ENCODE measurements around the gene SLC9A7.

Gene SLC9A7

DNA sequence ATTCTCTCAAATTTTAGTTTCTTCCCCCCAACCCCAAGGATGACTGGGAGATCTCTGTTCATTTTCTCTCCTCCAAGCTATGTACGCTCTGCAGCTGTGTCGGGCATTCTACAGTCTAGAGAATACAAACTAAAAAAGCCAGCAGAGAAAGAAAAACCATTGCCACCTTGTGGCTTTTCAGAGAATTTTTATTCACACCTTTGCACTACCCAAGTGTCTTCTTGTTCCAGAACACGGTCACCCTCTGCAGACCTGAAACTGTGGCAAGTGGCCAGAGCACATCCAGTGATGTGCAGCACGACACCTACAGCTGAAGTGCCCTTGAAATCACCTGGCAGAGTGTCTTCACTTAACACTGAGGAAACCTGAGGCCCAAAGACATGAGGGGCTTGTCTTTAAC lies 116.8 kb downstream of the SLC9A7 start:
- DNase-seq = peak; percentile 49

DNA sequence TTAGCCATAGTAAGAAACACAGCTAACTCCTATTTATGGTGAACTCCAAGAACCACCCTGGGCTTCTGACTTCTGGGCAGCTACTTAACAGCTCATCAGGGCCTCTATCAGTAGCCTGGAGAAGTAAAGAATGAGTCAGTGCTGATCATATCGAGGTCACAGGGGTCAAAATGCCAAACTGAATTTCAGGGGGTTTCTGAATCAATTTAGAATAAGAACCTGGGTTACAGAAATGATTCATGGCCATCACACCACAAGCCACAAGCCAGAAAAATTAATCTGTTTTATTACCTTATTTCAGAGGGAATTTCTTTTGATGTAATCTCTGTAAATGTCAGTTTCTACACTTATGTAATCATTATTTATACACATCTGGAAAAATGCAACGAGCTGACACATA lies 121.0 kb downstream of the SLC9A7 start:
- DNase-seq = no peak

DNA sequence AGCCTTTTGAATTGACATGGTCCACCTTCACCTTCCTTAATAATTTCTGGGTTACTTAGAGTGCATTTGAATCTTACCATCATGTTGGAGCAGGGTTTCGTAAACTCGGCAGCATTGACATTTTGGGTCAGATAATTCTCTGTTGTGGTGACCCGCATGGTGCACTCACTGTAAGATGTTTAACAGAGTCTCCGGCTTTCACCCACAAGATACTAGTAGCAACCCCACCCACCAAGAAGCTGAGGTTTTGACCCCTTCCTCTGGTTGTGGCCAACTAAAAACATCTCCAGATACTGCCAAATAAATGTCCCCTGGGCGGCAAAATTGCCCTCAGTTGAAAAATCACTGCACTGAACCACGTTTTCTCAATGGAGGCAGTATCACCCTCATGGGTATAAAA lies 122.7 kb downstream of the SLC9A7 start:
- no peak for DNase-seq

DNA sequence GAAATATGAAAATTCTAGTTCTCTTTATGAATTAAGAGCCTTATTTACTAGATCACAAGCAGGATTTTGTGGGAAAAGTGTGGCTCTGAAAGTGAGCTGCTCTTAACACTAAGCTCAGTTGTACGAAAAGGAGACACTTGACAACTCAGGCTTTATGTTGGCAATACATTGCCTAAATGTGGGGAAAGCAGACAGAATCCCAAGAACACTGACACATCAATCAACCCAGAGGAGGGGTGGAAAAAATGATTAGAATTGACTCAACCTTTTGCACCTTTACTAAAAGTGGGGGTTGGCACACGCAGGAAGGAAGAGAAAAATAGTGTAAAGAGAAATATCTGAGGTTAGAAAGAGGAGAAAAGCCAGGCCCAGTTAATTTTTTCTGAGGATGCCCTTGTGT lies 123.7 kb downstream of the SLC9A7 start:
- DNase-seq = no peak

DNA sequence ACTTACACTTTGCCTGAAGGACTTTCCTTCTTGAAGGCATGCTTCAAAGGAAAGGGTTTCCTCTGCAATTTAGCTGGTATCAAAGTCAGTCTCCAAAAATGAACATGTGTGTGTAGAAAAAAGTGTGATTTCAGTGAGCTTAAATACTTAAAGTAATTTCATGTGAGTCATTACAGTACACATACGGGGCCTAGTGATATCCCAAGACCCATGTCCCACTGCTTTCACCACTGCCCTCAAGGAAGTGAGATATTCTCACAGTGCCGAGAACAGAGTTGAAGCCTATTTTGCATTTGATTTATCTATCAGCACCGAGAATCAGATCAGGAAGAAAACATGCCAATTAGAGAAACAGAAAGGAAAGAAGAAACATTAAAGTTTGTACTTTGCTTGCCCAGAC lies 124.3 kb downstream of the SLC9A7 start:
- DNase-seq = no peak

DNA sequence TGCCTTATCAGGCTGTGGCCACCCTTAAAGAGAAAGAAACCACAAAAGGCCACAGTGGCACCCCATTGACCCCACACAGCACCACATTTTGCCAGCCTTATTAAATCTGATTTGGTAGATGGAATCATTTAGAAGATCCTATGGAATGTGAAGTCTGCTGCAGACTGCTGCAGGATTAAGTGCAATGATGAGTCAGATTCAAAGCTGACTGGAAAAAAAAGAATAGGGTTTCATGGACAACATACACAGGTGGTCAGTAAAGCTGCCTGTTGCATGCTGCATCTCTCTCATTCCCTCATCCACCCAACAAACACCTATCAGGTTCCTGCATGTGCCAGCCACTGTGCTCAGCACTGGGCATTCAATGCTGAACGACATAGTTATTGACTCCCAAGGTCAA lies 128.8 kb downstream of the SLC9A7 start:
- DNase-seq = no peak

DNA sequence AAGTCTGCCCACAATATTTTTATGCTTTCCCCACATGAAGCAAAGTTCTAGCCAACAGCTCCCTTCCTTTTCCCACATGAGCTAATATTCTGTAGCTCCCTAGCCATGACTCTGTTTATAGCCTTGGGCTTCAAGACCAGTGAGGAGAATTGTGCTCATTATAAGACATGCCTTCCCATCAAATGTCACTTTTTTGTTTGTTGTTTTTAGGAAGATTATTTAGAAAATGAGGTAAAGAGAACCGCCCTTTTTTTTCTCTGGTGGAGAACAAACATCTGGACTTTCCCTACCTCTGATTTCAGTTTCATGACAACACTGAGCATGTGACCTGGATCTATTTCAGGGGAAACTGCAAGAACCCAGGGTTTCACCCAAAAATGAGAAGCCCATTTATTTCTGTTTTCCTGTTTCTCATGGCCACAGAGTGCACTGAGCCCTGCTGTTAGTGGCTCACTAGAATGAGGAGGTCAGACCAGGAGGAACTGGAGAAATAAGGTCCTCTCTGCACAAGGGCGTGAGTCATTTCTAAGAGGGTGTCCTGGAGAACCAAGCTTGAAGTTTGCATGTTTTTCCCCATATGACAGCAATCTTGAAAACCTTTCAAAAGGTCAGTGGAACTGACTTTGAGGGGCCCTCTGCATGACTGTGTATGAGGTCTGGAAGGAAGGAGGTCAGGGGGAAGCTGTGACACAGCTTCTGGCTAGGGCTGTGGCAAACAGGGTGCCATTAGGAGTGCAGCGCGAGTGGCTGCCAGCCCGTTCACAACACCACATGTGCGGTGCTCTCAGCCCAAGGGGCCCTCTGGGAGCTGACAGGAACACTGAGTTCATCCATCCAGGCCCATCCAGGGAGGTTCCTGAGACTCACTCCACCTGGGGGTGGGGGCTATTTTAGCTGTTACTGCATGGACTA lies 130.2 kb downstream of the SLC9A7 start:
- DNase-seq = no peak

DNA sequence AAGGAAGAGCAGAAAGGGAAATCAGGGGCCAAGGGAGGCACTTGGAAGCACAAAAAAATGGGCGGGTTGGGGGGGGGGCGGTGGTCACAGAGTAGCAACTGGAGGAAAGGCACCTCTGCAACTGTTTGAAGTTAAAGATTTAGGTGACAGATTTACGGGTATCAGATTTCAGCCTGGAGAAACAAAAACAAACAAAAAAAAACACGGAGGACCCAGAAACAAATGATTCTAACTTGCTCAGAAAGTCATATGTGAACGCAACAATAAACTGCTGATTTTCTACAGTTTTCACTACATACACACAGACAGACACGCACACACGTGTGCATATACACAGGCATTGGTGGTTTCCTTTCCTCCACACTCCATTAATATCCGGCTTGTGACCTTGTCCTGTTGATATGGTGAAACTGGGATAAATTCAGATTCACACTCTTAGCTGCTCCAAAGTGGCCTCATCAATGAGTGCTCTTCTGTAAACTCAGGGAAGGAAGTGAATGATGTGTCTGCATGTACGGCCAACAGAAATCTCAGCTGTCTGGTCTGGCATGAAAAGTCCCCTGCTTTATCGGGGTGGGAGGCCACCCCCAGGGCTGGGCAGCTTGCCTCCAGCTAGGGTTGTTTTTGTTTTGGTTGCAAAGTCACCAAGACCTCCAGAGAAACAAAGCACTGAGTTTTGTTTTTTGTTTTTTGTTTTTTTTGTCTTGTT lies 131.1 kb downstream of the SLC9A7 start:
- no peak for DNase-seq

DNA sequence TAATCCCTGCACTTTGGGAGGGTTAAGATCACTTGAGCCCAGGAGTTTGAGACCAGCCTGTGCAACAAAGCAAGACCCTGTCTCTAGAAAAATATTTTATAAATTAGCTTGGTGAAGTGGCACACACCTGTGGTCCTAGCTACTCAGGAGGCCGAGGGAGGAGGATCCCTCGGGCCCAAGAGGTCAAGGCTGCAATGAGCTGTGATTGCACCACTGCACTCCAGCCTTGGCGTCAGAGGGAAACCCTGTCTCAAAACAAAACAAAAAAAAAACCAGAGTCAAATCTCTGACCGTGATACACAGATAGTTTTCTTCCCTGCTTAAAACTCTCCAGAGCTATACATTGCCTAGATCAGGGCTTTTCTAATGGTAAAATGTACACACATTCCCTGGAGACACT lies 131.9 kb downstream of the SLC9A7 start:
- DNase-seq = no peak

DNA sequence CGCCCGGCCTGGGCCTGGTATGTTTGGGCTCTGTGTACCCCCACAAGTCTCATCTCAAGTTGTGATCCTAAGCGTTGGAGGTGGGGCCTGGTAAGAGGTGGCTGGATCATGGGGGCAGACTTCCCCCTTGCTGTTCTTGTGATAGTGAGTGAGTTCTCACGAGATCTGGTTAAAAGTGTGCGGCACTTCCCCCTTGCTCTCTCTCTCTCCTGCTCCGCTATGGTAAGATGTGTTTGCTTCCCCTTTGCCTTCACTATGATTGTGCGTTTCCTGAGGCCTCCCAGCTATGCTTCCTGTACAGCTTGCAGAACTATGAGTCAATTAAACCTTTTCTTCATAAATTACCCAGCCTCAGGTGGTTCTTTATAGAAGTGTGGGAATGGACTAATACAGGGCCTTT lies 132.4 kb downstream of the SLC9A7 start:
- no peak for DNase-seq

DNA sequence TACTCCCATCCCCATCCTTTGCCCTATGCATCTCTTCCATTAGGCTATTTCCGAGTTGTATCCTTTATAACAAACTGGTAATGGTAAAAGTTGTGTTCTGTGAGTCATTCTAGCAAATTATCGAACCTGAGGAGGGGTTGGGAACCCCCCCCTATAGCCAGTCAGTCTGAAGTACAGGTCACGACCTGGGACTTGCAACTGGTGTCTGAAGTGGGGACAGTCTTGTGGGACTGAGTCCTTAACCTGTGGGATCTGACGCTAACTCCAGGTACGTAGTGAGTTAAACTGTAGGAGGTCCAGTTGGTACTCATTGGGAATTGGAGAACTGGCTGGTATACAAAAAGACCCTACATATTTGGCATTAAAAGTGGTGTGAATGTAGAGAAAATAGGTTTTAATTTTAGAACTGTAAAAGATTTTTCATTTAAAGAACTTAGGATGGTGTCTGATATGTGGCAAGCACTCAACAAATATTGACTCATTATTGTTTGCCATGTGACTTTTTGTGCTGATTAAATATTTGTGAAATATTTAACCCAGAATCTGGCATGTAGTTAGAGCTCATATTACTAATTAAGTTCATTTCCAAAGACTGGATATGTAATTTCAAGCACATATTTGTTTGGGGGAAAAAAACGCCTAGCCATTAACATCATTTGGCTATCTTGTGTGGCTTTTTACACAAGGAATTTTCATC lies 134.7 kb downstream of the SLC9A7 start:
- peak; percentile 33 for DNase-seq

DNA sequence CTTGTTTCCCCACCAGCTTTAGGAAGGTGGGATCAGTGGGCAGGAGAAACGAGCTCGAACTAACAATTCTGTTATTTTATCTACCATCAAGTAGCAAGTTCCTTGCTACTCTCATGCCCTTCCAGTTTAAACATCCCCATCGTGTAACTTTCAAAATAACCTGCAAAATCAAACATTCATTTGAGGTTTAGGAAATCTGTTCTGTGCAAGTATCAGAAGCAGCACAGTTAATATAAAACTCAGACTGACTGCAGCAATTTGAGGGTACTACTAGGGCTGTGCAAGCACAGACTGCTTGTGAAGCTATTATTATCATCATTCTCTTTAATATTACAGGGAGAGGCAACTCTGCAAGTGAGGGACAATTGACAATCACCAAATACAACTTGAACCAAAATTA lies 137.3 kb downstream of the SLC9A7 start:
- DNase-seq = no peak

DNA sequence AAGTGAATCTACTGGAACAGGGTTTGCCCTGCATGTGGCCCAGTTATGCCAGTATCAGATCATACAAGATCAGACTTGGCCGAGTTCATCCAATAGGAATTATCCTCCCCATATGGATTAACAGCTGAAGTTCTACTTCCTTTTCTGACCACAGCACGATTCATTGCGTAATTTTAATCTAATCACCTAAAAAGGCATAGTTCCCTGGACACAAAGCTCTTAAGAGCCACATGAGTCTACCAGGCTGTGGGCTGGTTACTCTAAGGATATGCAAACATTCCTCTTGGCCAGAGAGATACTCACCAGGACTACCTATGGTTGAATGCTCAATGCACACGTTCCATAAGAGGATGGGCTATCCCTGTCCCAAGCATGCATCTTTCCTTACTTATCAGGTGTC lies 138.4 kb downstream of the SLC9A7 start:
- no peak for DNase-seq

DNA sequence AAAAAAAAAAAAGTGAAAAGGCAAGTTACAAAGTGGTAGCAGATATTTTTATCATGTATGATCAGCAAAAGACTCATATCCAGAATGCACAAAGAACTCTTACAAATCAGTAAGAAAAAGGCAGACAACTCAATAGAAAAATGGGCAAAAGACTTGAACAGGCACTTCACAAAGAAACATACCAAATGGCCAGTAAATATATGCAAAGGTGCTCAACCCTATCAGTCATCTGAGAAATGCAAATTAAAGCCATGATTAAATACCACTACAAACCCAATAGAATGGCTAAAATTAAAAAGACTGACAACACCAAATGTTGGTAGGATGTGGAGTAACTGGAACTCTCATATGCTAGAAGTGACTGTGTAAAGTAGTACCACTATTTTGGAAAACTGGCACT lies 140.0 kb downstream of the SLC9A7 start:
- DNase-seq = no peak

DNA sequence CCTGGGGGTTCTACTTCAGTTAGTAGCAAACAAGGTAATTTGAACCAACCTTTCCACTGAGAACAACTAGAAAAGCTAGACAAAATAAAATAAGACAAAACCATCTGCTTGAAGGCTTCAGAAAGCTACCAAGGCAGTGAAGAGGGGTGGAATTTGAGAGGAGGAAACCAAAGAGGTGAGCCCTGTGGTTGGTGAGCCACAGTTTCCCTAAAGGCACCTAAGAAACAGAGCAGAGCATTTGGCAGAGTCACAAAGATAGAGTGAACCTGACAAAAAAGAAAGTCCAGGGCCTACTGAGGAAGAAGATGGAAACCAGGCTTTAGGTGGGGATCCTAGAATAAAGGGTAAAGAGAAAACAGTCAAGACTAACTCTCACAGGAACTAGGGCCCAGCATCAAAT lies 141.0 kb downstream of the SLC9A7 start:
- no peak for DNase-seq

DNA sequence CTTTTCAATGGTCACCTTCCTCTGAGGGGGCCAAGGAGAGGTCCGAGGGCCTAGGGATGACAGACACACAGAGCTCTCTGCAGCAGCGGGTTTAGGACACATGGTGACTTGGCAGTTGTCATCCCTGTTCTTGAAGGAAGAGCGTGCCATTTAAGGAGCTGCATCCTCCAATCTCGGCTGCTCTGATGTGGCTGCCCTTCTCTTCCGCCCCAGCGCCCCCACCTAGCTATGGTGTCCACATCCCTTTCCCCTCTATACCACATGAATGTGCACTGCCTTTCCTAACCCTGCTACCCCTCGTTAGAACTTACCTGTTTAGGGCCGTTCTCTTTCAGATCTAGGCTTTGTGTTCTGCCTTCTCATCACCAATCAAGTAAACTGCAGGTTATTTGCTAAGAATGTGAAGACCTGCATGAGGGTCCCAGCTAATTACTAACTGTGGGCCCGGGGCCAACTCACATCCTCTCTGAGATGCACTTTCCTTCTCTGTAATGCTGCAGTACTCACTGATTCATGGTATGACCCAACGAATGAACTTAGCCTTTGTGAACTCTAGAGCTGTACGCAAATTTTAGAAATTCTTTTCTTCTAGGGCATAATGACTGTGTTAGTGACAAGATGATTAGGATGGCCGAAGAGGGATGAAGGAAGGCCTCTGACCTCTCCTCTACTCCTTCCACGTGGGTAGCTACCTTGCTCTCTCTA lies 147.1 kb downstream of the SLC9A7 start:
- DNase-seq = no peak

DNA sequence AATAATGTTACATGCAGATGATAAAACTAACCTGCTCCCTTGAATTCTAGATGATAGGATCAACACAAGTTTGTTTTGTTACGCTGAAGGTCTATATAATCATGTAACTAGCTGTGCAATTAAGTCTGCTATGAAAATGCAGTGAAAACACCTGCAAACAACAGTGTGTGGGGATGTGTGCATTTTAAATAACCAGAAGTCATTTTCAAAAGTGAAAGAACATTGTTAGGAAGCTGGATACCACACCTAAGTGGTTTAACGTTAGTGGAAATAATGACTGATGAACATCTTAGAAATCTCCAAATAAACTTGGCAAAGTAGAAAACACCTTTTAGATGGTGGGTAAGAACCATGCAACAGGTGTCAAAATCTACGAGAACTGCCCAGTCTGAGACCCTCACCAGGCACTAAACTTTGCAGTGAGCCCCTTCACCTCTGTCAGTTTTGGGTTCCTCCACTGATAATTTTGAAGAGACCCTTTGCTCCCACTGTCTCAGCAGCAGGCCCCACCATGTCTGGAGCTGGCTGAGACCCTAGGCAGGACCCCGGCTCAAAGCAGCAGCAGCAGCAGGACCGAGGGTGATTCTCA lies 148.8 kb downstream of the SLC9A7 start:
- no peak for DNase-seq

DNA sequence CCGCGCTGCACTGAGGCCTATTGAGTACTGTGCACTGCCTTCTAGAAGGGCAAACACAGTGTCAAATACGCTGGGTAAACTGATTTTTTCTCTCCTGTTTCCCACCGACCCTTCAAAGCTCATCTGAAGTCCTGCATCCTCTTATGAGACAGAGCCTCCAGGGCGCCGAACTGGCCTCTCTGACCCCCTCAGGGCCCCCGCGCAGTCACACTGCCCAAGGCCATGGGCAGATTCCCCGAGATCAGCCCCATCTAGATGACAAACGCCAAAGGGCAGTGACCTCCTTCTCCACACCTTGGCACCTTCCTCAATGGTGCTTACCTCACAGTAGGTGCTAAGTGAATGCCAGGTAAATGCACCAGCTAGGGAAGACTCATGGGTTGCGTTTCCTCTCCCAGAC lies 151.0 kb downstream of the SLC9A7 start:
- no peak for DNase-seq

DNA sequence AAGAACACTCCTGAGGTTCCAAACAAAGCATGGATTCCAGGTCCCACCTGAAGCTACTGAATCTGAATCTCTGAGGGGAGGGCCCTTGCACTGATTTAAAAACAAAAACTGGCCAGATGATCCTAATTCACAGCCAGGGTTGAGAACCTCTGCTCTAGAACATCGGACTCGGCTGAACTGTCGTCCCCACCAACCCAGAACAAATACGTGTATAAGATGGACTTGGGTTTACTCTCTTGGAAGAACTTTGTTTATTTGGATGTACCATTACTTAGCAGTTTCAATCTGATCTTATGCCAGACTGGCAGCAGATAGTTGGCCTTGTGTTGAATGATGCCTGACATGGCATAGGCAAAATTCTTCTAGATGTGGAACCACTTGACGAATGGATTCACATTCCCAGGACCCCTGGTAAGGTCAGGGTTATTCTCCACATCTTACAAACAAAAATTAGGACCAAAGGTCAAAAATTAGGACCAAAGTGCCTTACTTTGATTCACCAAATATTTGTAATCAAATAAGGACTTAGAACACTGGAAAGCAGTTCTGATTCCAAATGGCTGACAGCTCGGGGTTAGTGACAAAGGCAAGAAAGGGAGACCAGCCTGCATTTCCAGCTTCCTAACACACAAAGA lies 156.3 kb downstream of the SLC9A7 start:
- no peak for DNase-seq

DNA sequence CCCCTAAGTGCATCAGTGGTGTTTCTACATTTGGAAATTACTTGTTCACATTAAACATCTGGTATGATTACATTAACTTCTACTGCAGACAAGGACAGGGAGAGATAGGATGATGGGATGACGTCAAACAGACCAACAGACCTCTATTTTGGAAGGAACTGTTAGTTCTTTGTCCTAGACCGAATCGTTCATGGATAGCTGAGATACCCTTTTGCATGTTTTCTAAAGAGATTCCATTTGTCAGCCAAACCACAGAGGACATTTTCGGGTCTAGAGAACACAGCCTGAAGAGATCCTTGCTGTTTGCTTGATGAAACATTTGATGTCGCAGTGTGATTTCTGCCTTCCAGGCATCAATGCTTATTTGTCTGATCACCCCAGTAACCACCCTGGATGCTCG lies 157.6 kb downstream of the SLC9A7 start:
- DNase-seq = no peak

DNA sequence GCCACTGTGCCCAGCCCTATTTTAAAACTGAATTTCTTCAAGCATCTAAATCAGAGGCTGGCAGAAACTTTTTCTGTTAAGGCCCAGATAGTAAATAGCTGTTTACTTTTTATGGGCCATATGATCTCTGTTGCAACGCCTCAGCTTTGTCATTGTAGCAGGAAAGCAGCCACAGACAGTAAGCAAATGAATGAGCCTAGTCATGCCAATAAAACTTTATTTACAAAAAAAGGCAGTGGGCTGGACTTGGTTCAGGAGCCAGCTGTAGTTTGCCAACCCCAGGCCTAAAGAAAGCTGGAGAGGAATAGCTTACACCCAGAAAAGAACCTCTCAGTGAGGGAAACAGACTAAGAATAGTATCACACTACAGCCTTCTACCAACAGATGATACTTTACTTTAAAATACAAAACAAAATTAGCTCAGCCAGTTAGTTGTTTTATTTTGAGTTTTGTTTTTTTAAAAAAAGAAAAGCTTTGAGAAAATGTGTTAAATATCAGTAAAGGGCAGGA lies 159.8 kb downstream of the SLC9A7 start:
- no peak for DNase-seq

DNA sequence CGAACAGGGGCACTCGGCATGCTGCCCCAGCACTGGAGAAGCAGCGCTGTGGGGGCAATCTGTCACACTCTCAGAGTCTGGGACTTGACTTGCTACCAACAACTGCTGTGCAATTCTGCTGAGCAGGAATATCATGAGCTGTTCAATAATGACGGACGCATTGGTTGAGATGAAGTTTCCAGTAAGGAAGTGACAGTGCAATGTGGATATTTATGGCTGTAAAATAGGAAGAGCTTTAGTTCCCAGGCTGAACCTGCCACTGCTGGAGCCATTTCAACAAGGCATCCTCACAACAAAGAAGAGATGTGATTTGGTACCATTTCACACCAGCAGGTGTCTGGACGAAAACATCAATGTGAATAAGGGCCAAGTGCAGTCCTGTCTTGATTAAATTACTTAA lies 161.1 kb downstream of the SLC9A7 start:
- no peak for DNase-seq

All from NCI-H2029 (cell line).